GM19463 (cell line): Measurements from ENCODE around the gene AUNIP.

Source experiments
- ATAC-seq: cut with Tn5 transposase; IDR thresholded peaks from one replicate; pipeline ENCODE4 v1.9.1; 2021; ENCODE audit warnings: mild to moderate bottlenecking, moderate library complexity; ENCODE audit not compliant: unreplicated experiment

Gene AUNIP

DNA sequence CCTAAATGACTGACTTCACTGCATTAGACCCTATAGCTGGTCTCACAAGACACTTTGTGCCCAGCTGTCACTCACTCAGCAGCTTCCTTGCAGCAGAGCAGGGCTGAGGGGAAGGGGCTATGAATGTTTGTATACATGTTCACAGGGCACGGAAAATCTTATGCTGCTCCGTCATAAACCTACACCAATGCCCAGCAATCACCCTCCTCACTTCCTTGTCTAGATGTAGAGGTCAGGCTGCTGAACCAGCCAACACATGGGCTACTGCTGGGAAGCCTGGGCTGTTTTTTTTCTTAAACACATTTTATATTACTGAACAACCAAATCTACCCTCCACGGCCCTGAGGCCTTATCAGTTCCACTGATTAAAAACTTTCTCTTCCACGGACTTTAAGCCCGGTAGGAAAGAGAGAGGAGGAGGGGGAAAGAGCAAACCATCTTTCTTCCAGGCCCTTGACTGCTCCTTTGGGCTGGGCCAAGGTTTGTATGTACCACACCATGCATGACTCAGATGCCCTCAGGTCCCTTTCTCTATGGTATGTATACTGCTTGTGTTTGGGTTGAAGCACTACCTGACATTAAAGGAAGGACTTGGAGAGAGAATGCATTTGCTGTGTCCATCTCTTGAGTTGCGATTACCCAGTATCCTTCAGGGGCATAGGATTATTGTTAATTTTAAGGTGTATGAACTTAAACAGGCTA is 26.8 kb downstream of the AUNIP start:
- no peak for ATAC-seq

DNA sequence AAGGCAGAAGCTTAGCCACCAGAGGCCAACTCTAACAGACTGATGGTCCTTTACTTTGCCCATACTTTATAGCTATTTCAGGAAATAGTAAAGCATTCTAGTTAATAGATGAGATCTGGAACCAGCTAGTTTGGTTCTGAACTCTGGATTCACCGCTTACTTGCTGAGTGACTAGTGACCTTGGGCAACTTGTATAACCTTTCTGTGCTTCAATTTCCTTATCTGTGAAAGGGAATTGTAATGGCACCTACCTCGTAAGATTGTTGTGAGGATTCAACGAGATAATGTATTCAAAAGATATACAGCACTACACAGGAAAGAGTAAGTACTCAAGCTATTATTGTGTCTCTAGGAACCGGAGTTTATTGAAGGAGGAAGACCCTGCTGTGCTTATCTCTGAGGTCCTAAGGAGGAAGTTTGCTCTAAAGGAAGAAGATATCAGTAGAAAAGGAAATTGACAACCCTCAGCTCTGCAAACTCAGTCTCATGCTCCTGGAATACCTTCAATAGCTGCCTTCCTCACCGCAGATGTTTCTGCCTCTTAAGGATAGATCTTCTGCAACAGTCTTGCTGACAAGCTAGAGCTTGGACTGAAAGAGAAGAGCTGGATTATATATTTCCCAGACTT is 27.6 kb downstream of the AUNIP start:
- no peak for ATAC-seq

DNA sequence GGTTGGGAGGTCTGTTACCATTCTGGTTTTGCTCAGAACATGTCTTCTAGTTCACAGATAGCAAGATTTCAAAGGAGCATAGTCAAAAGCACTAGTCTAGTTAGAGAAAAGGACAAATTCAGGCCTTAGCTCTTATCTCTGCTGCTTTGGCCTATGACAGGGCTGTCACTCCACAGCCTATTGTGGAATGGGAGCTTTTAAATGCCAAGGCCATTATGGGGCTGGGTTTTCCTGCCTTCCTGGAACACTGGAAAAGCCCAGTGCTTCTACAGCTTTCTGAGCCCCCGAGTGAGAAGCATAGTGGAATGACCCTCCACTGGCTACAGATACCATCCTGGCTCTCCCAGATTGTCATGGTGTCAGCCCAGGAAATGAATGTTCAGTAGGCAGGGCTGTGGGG is 30.2 kb downstream of the AUNIP start:
- no peak for ATAC-seq

DNA sequence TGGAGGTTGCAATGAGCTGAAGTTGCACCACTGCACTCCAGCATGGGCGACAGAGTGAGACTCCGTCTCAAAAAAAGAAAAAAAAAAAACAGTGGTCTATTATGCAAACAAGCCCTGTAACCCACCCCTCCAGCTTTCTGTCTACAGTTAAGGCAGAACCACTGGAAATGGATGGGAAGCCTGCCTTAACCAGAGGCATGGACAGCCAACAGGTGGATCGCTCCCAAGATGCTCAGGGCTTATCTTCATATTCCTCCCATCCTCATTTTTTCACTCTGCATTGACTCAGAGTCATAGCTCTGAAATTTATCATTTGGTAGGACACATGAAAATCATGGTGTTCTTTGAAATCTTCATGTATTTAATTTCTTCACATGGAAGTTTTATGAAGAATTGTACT is 30.8 kb downstream of the AUNIP start:
- ATAC-seq, result no peak

DNA sequence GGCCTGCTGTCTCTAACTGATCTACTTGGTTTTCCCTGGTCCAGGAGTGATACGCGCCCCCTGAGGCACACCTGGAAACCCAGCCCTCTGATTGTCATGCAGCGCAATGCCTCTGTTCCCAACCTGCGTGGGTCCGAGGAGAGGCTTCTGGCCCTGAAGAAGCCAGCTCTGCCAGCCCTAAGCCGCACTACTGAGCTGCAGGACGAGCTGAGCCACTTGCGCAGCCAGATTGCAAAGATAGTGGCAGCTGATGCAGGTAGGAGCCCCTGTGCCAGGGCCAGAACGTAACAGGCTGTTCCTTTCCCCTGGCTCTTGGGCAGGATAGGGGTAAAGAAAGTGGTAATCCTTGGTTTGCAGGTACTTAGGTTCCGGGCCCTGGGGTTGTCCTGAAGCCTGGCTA is 32.7 kb downstream of the AUNIP start:
- ATAC-seq, result no peak

DNA sequence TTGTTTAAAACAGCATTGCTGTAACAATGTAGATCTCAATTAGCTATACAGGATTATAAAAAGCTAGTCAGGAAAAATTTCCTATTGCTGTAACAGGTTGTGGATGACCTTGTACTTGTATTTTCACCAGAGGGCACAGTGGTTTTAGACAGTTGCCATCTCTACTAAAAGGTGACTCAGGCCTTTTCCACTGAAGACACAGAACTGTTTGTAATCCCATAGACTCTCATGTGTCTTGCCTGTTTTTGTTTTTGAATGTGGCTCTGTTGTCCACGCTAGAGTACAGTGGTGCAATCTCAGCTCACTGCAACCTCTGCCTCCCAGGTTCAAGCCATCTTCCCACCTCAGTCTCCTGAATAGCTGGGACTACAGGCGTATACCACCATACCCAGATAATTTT is 33.7 kb downstream of the AUNIP start:
- ATAC-seq, result no peak

DNA sequence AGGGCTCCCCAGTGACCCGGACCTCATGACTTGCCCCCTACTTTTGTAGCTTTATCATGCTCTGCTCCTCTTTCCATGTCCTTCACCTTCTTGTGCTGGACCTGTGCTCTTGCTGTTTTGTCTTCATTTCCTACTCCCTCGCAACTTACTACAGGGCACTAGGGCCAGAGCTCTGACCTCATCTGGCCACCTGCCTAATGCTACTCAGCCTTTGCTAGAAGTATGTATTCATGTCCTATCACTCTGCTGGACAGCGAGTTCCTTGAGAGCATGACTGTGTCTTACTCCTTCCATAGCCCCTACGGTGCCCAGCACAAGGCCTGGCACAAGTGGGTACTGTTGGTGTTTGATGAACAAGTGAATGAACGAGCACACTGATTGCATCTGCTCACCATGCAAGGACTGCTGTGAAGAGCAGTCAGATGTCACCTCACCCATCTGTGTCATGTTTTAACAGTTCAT is 37.6 kb downstream of the AUNIP start:
- ATAC-seq, result no peak

DNA sequence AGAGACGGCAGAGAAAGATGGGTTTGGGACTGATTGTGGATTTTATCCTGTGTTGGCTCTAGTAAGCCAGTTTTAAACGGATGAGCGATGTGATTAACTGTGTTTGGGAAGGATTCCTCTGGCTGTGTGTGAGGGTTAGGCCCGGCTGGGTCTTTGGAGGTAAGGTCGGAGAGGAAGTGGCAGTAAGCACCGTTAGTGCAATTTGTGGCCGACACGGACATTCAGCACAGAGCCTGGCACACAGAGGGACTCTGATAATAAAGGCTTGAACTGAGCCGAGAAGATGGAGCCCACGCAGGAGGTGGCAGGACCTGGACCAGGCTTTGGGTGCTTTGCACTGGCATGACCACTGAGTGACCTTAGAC is 38.2 kb downstream of the AUNIP start:
- no peak for ATAC-seq

DNA sequence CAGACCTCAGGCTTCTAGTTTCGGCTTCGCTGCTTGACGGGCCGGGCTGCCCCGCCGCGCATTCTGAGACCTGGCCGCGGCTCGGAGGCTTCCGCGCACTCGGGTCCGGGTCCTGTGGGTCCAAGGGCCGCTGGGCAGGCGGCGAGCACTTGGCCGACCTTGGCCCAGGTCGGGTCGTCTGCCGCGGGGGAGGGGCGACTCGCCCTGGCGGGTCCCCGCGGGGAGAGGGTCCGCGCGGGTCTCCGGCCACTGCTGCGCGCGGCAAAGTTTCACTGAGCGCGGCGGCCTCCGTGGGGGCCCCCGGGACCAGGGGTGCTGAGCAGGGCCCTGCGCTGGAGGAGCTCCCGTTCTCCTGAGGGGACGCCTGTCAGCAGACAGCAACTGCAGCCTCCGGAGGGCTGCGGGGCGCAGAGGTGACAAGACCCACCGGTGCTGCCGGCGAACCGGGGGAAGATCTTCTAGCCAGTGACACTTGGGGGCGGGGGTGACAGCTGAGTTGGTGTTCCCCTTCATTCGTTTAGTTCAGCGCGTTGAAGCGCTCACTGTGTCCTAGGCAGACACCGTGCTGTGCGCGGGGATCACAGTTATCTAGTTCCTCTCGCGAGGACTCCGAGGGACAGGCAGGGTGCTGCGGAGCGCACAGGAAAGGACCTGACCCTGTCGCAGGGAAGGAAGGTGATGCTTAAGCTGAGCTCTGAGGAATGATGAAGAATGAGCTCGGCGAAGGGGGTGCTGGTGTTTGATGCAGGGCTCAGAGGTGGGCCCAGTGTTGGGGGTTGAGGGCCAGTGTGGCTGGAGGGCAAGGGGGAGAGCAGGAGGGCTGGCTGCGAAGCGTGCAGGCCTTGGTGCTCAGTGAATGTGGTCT is 38.8 kb downstream of the AUNIP start:
- peak; percentile 52 for ATAC-seq

DNA sequence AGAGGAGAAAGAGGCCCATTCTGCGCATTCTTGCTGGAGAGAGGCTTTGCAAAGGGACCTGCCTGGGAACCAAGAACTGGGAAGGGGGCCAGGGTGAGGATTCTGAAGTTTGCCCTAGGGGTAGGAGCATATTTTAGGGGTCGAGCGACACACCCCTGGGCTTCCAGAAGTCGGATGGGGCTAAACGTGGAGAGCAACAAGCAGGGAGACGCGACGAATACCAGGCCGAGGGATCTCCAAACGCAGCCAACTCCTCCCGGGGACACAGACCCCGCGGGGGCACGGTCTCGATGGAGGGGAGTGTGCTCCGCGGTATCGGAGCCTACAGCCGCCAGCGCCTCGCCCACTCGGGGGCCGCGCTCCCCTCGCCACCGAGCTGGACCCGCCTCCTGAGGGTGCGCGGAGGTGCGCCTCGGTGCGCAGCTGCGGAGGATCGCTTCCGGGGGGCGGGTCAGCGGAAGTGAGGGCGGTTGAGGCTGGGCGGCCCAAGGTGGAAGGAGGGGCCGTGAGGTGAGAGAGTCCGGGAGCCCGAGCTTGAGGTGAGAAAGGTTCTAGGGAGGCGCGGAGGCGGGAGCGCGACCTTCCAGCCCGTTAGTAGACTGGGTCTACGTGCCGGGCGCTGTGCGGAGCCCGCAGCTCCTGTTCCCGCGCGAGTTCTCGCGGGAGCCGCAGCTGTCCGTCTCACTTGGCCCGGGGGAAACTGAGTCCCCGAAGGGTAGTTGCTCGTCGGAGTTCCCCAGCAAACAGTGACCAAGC is 39.6 kb downstream of the AUNIP start, which contains the start of gene MTFR1L:
Gene MTFR1L (plus strand): TSS at position 464 of the 756 bp plus-strand sequence. CDS start 3,151 bp downstream, outside the sequence.
- ATAC-seq, result peak; percentile 86

DNA sequence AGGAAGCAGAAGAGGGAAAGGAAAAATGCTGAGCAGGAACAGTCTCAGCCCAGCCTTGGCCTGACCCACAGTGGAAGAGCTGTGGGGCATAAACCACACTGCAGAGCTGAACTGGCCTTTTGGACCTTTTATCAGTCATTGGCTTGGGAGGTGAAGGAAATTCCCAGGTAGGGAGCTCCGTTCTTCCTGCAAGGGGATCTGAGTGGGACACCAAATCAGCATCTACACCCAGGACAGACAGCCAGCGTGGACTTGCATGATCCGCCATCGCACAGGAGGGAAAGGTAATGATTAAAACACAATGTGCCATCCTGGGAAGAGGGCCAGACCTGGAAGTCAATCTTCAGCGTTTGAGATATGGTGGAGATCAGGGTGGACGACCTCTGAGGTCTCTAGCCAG is 40.7 kb downstream of the AUNIP start:
- no peak for ATAC-seq

DNA sequence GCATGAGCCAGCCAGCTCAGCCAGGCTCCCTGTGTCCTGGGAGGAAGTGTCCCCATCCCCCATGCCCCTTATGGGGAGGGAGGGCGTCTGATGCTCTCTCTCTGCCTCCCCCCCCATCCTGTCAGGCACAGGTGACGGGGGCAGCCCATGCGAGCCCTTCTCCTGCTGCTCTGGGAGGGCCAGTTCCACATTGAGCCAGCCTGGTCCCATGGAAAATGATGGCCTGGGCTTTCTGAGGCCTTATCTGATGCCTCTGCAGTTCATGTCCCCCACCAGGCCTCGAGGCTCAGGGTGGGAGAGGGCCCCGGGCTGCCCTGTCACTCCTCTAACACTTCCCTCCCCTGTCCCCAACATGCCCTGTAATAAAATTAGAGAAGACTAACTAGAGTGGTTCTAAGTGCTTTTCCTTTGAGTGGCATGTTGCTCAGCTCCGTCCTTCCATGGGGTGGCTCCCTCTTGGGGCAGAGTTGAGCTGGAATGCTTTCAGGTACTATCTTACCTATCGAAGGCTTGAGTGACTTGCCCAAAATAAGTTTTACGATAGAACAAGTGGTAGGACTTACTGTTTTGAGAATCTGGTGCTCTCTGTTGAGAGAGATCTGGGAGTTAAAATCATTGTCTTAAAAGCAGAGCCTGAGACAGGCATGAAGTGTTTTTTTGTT is 41.3 kb downstream of the AUNIP start:
- ATAC-seq, result no peak

DNA sequence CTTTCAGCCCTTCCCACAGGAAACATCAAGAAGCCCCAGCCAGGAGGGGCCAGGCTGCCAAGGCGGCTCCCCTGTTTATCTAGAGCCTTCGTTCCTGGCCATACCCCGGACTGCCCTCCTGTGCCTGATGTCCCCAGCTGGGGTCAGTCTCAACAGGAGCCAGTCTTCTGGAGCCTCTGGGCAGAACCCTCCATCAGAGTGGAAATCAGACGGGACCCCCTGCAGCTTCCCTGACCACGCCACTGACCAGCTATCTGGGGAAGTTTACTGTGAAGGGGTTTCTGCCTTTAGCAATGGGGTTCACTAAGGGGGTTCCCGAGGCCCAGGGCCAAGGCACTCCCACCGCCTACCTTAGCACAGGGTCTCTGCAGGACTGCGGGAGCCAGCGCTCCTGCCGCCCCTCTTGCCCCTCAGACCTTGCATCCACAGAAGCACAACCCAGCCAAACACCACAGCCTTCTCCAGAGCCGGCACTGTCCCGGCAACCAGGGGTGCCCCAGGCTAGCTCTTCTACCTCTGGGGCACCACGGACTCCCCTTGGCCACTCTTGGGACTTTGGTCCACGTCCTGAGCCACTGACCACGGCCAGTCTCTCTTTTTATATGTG is 43.0 kb downstream of the AUNIP start:
- ATAC-seq, result no peak

DNA sequence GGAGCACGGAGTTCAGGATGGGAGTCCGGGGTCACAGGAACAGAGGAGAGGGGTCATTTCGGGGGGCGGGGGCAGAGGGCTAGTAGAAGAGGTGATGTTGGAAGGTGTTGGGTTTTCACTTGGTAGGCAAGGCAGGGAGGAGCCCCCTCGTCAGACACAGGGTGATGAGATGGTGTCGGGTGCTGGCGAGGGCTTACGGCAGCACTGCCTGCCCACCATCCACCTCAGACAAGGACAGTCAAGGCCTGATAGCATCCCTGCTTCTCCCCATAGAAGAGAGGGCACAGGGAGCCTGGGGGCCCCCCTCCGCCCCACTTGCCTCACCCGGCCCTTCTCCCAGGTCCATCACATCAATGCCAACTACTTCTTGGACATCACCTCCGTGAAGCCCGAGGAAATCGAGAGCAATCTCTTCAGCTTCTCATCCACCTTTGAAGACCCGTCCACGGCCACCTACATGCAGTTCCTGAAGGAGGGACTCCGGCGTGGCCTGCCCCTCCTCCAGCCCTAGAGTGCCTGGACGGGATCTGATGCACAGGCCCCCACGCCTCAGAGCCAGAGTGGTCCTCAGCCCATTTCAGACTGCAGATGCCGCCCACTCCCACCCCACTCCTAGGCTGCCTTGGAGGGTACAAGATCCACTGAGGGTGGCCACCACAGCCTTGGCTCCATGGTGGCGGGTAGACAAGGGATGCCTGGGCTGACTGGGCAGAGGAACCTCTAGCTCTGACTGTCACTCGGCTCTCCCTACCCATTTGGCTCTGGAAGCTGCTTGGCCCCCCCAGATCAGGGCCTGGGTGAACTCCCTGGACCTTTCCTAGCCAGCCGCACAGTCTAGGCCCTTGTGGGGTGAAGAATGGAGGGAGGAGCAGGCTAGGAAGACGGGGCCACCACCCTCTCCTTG is 43.8 kb downstream of the AUNIP start:
- no peak for ATAC-seq

DNA sequence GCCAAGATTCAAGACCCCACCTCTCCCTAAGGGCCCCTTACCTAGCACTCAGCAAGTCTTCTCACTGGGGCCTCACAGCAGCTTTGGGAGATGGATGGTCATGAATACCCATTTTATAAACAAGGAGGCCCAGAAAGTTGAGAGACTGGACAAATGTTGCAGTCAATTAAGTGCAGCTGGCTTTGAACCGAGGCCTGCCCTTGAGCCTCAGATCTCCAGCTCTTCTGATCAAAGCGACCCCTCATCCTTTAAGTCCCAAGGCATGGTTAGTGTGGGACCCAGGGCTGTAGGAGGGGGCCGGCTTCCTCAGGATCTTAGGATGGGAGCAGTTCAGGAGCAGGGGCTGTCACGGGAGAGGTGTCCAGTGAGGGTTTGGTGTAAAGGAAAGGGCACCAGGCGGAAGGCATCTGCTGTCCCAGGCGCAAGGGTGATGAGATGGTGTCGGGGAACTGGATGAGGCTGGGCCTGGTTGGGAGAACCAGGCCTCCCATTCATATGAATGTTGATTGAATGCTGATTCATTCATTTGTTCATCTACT is 44.6 kb downstream of the AUNIP start:
- ATAC-seq, result no peak

DNA sequence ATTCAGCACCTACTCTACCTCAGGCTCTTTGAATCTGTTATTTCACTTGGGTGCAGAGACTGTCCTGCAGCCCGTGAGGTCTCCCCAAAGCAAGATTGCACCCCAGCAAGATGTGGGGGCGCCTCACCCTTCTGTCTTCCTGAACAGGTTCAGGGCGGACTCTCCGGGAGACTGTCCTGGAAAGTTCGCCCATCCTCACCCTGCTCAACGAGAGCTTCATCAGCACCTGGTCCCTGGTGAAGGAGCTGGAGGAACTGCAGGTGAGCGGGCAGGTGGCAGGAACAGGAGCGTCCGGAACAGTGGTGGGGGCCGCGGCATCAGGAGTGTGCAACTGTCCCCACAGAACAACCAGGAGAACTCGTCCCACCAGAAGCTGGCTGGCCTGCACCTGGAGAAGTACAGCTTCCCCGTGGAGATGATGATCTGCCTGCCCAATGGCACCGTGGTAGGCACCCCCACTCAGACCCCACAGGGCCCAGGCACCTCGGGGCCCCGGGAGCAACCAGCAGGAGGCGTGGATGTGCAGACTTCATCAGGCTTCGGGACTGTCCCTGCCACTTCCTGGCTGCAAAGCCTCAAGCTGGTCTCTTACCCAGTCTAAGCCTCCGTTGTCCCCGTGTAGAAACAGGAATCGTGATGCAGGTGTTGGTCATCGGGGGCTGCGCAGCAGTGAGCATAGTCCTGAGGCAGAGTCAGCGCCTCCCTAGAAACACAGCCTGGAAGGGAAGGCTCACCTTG is 45.4 kb downstream of the AUNIP start:
- no peak for ATAC-seq

DNA sequence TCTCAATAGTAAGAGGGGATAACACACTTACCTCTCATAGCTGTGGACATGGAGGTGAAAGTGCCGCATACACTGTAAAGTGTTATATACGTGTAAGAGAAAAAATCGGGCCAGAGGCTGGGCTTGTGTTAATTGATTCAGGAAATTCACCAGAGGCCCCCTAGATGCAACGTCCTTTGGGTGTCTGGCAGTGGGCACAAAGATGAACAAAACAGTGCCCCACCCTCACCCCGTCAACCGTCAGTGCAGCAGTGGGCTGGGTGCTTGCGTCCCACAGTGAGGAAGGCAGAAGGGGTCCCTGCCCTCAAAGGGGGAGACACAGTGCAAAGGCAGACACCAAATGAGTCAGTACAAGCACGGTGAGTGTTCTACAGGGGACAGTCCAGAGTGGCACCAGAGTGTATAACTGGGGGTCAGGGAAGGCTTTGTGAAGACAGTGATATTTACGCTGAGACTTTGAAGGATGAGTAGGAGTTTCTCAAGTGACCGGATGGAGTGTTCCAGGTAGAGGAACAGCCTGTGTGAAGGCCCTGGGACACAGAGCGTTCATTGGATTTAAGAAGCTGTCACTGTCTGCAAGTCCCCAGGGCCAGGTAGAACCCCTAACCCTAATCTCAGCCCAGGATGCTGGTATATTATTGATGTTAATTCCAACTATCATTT is 46.1 kb downstream of the AUNIP start:
- no peak for ATAC-seq
